Adrenal gland (tissue), 12 donors: Measurements from ENCODE around the gene SVIL. TPM values are rescaled to one million over a fixed set of nuclear protein-coding genes. Genes with fewer than 3 reads are reported as not detected.

ENCODE experiments used
- DNase-seq, 7 donors: peaks; one replicate each; pipeline ENCODE4 v3.0.0-alpha.2; 2019 to 2020
- H3K27ac ChIP-seq, 5 donors: fragments of 200-600 bp; sonication (generic) in 4 of 5; 1 replicate in 3 of 5; 2 replicates in 2 of 5; pipeline versions ENCODE4 v1.5.1 to v1.8.0; 2016 to 2020; ENCODE audit warnings: mild to moderate bottlenecking in 1 of 5
- H3K27me3 ChIP-seq: fragments of 200-600 bp; 2 replicates; pipeline ENCODE4 v1.8.0; 2021
- H3K36me3 ChIP-seq, 2 donors: fragments of 200-600 bp; replicated peaks in 1 of 2; 1 replicate in 1 of 2; 2 replicates in 1 of 2; pipeline versions ENCODE4 v1.5.1 to v1.8.0; 2018 to 2022
- H3K4me1 ChIP-seq, 2 donors: fragments of 200-600 bp; replicated peaks in 1 of 2; 1 replicate in 1 of 2; 2 replicates in 1 of 2; pipeline versions ENCODE4 v1.5.1 to v1.8.0; 2018 to 2021
- H3K4me3 ChIP-seq, 4 donors: fragments of 200-600 bp; sonication (generic) in 3 of 4; one replicate each; pipeline ENCODE4 v1.5.1; 2016 to 2018
- H3K9me3 ChIP-seq, 3 donors: fragments of 200-600 bp; sonication (generic) in 1 of 3; replicated peaks in 1 of 3; 1 replicate in 2 of 3; 2 replicates in 1 of 3; pipeline versions ENCODE4 v1.5.1 to v1.8.0; 2016 to 2021
- POLR2A ChIP-seq, 2 donors: fragments of 450-650 bp; IDR thresholded peaks; one replicate each; pipeline ENCODE4 v1.6.1; 2017; ENCODE audit warnings: antibody characterized with exemption in 2 of 2, mild to moderate bottlenecking in 2 of 2, moderate library complexity in 1 of 2
- WGBS, 4 donors: extraction: QIAGEN DNeasy Blood & Tissue Kit in 2 of 4; methylation state at CpG; one replicate each; pipeline versions ENCODE4 v1.1.5 to v1.1.7; 2013 to 2017; 5-methylcytosine and 5-hydroxymethylcytosine counted together
- intact Hi-C, 2 donors: fragments of 100-400 bp; cut with DNase I; formaldehyde crosslinking; loops; one replicate each; pipeline versions ENCODE4 v1.14.1 to v1.15.0; 2022 to 2023
- polyA plus RNA-seq, 3 donors: library from polyadenylated mRNA; stranded (reverse); fragments of 200-250 nt in 2 of 3; fragments of 350-450 nt in 1 of 3; fragmentation: Illumina TruSeq in 1 of 3; extraction: RNeasy Lipid Tissue Mini Kit (QIAGEN cat#74804) in 1 of 3; gene quantifications; one replicate each; pipeline ENCODE4 v1.2.3, GENCODE V29; 2013 to 2014
- total RNA-seq, 9 donors: library from RNA; depleted of rRNA in 4 of 9; stranded (reverse); fragments of >200 nt in 4 of 9; fragments of 120-200 nt in 1 of 9; fragmentation: NEBNext Ultra II Directional in 1 of 9; extraction: Animal tissue kit (Norgen Biotek cat#: 25700) in 1 of 9; gene quantifications; one replicate each; pipeline versions ENCODE4 v1.1.0 to v1.2.4, GENCODE V29; 2013 to 2023
- TF ChIP-seq, protein P1 (sequence below), 6 experiments: fragments of 450-650 bp in 4 of 6; fragments of 200-600 bp in 2 of 6; sonication (generic) in 1 of 6; IDR thresholded peaks; 1 replicate in 5 of 6; 2 replicates in 1 of 6; pipeline versions ENCODE4 v1.5.1 to v1.8.0; 2016 to 2021; ENCODE audit warnings: antibody characterized with exemption in 6 of 6, mild to moderate bottlenecking in 2 of 6, moderate library complexity in 1 of 6
- donor health status: healthy with polysubstance abuse.
- donor health status: Bipolar disorder and iron deficiency.
- donor health status: DM: yes; HTN: yes; CAD: no.
- donor health status: DM: no; HTN: no; CAD: no.
- donor health status: DM: no; HTN: no; CAD: no.
- donor health status: DM: yes; HTN: yes; CAD: no.

SVIL gene
- total and polyA plus RNA-seq, 12 donors, result 6.7 to 73.1 (median 26.0) TPM

DNA sequence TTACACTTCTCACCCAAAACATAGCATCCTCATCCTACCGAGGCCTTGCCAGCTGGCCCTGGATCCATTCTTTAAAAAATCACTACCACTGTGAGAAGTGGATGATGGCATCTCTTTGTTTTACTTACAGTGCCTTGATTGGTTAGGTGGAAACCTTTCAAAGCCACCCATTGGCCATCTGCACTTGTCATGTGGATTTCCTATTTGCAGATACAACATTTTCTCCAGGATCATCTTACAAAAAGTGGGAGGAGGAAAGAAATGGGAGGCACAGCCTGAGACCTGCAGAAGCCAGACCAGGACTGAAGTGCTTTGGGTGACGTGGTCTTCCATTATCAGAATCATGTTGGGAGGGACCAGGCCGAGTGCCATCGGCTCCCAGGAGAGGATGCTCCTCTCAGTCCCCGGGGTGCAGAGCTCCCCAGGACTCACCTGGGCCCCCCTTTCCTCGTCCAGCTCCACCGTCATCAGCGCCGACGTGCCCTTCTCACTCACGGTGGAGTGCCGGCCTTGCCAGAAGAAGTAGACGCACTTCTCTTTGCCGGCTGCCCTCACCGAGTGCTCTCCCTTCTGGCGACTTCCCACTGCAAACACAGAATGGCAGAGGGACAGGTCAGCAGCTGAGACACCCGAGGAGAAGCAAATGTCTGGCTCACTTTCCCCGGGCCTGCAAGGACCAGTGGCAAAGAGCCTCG lies 161.2 kb downstream of the SVIL start:
- WGBS, 4 donors, result 87 to 94% (median 90%) methylated on average over 19 of the region's 19 CpGs

GRCh38 chr10:29473087-29473356 lies 161.7 kb downstream of the SVIL start:
- peak overlapping the region in 3 of 5 donors; percentile 6 to 53 (median 17) for H3K27ac ChIP-seq
- DNase-seq, result peak in 1 of 7 donors; percentile 52
- TF ChIP-seq POLR2A (IDR thresholded peaks at IDR 0.05), result no peak
- TF ChIP-seq, protein P1, sequence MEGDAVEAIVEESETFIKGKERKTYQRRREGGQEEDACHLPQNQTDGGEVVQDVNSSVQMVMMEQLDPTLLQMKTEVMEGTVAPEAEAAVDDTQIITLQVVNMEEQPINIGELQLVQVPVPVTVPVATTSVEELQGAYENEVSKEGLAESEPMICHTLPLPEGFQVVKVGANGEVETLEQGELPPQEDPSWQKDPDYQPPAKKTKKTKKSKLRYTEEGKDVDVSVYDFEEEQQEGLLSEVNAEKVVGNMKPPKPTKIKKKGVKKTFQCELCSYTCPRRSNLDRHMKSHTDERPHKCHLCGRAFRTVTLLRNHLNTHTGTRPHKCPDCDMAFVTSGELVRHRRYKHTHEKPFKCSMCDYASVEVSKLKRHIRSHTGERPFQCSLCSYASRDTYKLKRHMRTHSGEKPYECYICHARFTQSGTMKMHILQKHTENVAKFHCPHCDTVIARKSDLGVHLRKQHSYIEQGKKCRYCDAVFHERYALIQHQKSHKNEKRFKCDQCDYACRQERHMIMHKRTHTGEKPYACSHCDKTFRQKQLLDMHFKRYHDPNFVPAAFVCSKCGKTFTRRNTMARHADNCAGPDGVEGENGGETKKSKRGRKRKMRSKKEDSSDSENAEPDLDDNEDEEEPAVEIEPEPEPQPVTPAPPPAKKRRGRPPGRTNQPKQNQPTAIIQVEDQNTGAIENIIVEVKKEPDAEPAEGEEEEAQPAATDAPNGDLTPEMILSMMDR (IDR thresholded peaks at IDR 0.05), result no peak

More for the DNA sequence above, 161.2 kb downstream of the SVIL start:
- Histone ChIP-seq H3K36me3 (peaks cover 0 to 25% of the 10 kb centered on the region in 2 donors), H3K27ac (peak overlapping the region in 1 of 5 donors; percentile 6), H3K9me3 (no peaks in the 10 kb centered on the region), H3K4me1 (peaks cover 19 to 25% of the 10 kb centered on the region in 2 donors), H3K4me3 (no peak overlapping the region), H3K27me3 (no peaks in the 10 kb centered on the region)
- intact Hi-C loops, result no loop called here
- no peak for TF ChIP-seq POLR2A (IDR thresholded peaks at IDR 0.05)
- TF ChIP-seq, protein P1 (IDR thresholded peaks at IDR 0.05), result no peak
- peak in 1 of 7 donors; percentile 46 for DNase-seq

GRCh38 chr10:29472301-29473086 lies 162.3 kb downstream of the SVIL start:
- H3K27me3 ChIP-seq, result no peaks in the 10 kb centered on the region
- H3K4me1 ChIP-seq, result peaks cover 19 to 25% of the 10 kb centered on the region in 2 donors
- TF ChIP-seq, protein P1 (IDR thresholded peaks at IDR 0.05), result no peak
- TF ChIP-seq POLR2A (IDR thresholded peaks at IDR 0.05), result no peak
- H3K9me3 ChIP-seq, result no peaks in the 10 kb centered on the region
- whole genome bisulfite sequencing, 4 donors, result 59 to 69% (median 65%) methylated on average over 5 of the region's 5 CpGs
- peaks cover 0 to 30% of the 10 kb centered on the region in 2 donors for H3K36me3 ChIP-seq
- intact Hi-C loops, result no loop called here
- peak in 3 of 7 donors; percentile 33 to 50 (median 38) for DNase-seq
- H3K27ac ChIP-seq, result peak overlapping the region in 3 of 5 donors; percentile 17 to 53 (median 51)
- no peak overlapping the region for H3K4me3 ChIP-seq

More at GRCh38 chr10:29473087-29473356, 161.7 kb downstream of the SVIL start:
- Histone ChIP-seq H3K4me3 (no peak overlapping the region), H3K4me1 (peaks cover 19 to 25% of the 10 kb centered on the region in 2 donors), H3K9me3 (no peaks in the 10 kb centered on the region), H3K36me3 (peaks cover 0 to 25% of the 10 kb centered on the region in 2 donors), H3K27me3 (no peaks in the 10 kb centered on the region)
- 69 to 84% (median 76%) methylated on average over 6 of the region's 6 CpGs for WGBS, 4 donors
- intact Hi-C loops, result no loop called here

GRCh38 chr10:29471544-29471859 lies 163.3 kb downstream of the SVIL start:
- Histone ChIP-seq H3K4me3 (no peak overlapping the region), H3K27me3 (no peaks in the 10 kb centered on the region), H3K4me1 (peaks cover 16 to 25% of the 10 kb centered on the region in 2 donors), H3K9me3 (no peaks in the 10 kb centered on the region), H3K36me3 (peaks cover 0 to 40% of the 10 kb centered on the region in 2 donors), H3K27ac (peak overlapping the region in 2 of 5 donors; percentile 19 to 51)
- intact Hi-C loops, result no loop called here
- TF ChIP-seq, protein P1 (IDR thresholded peaks at IDR 0.05), result no peak
- no peak for TF ChIP-seq POLR2A (IDR thresholded peaks at IDR 0.05)
- DNase-seq, result peak in 1 of 7 donors; percentile 18
- 7 to 20% (median 9%) methylated on average over 1 of the region's 1 CpG for WGBS, 4 donors
